B cell (primary cell): ENCODE data around the gene SMNDC1. TPM values are rescaled to one million over a fixed set of nuclear protein-coding genes. Genes with fewer than 3 reads are reported as not detected.
"Not testable (repeated sequence)": the region's sequence is repeated elsewhere in the genome, so short reads cannot be mapped to it uniquely, and the experiment has no call there.

Experiments
- ATAC-seq: fragments of 200-7000 bp; cut with Tn5 transposase; one replicate; pipeline ENCODE4 v1.10.0; 2021; ENCODE audit warnings: low read depth, mild to moderate bottlenecking, moderate number of reproducible peaks, moderate library complexity
- CTCF ChIA-PET: fragments of 350-600 bp; sonication (Branson Sonifier 250); formaldehyde crosslinking; loops from one replicate; lab custom pipeline; 2021; ENCODE audit warnings: antibody characterized with exemption, inconsistent platforms; lab: Charles Lee
- POLR2A ChIA-PET: fragments of 350-600 bp; sonication (Branson Sonifier 250); formaldehyde crosslinking; loops from one replicate; lab custom pipeline; 2021; ENCODE audit warnings: antibody characterized with exemption; lab: Charles Lee
- DNase-seq: peaks from one replicate; pipeline ENCODE4 v3.0.0; 2013
- H2AFZ ChIP-seq: 2 replicates; pipeline ENCODE4 v1.6.1; 2012; ENCODE audit warnings: mild to moderate bottlenecking, low read depth, low read length; ENCODE audit not compliant: insufficient read depth, poor library complexity, severe bottlenecking
- H3K27ac ChIP-seq, 2 donors: 1 replicate in 1 of 2; 2 replicates in 1 of 2; pipeline ENCODE4 v1.5.1; 2012 to 2013; ENCODE audit warnings: low read length in 2 of 2, mild to moderate bottlenecking in 2 of 2, moderate library complexity in 1 of 2
- H3K27me3 ChIP-seq, 4 experiments: fragments of 200-600 bp in 1 of 4; sonication (generic) in 1 of 4; replicated peaks in 1 of 4; 1 replicate in 2 of 4; 2 replicates in 2 of 4; pipeline versions ENCODE4 v1.6.1 to v1.7.0; 2013 to 2016; ENCODE audit warnings: low read length in 3 of 4, mild to moderate bottlenecking in 2 of 4, mixed read lengths in 1 of 4, moderate library complexity in 1 of 4; ENCODE audit not compliant: insufficient read depth in 4 of 4, control insufficient read depth in 3 of 4; ENCODE audit errors: control extremely low read depth in 1 of 4
- H3K36me3 ChIP-seq, 2 experiments: replicated peaks in 1 of 2; 1 replicate in 1 of 2; 2 replicates in 1 of 2; pipeline versions ENCODE4 v1.6.1 to v1.7.1; 2013; ENCODE audit warnings: low read length in 1 of 2; ENCODE audit not compliant: insufficient read depth in 2 of 2, control insufficient read depth in 1 of 2; ENCODE audit errors: control extremely low read depth in 1 of 2, extremely low read depth in 1 of 2
- H3K4me1 ChIP-seq, 2 donors: fragments of 200-600 bp in 1 of 2; sonication (generic) in 1 of 2; 1 replicate in 1 of 2; 2 replicates in 1 of 2; pipeline versions ENCODE4 v1.5.1 to v1.6.1; 2013 to 2017; ENCODE audit warnings: low read length in 2 of 2; ENCODE audit not compliant: control insufficient read depth in 2 of 2, insufficient read depth in 2 of 2
- H3K4me2 ChIP-seq: replicated peaks from 2 replicates; pipeline ENCODE3; 2012; ENCODE audit warnings: mild to moderate bottlenecking, low read depth, low read length; ENCODE audit not compliant: poor library complexity, severe bottlenecking
- H3K4me3 ChIP-seq, 5 experiments: fragments of 200-600 bp in 1 of 5; sonication (generic) in 1 of 5; 1 replicate in 3 of 5; 2 replicates in 2 of 5; pipeline versions ENCODE4 v1.5.1 to v1.7.0; 2011 to 2016; ENCODE audit warnings: low read length in 4 of 5, mild to moderate bottlenecking in 4 of 5, low read depth in 2 of 5, control low read depth in 1 of 5, moderate library complexity in 1 of 5; ENCODE audit not compliant: insufficient read depth in 1 of 5; ENCODE audit errors: control extremely low read depth in 1 of 5, extremely low read depth in 1 of 5
- H3K79me2 ChIP-seq: fragments of 200-600 bp; sonication (generic); one replicate; pipeline ENCODE4 v1.6.0; 2016; ENCODE audit warnings: low read length; ENCODE audit not compliant: control insufficient read depth, insufficient read depth
- H3K9ac ChIP-seq: fragments of 200-600 bp; sonication (generic); 2 replicates; pipeline ENCODE4 v1.6.1; 2017; ENCODE audit warnings: mild to moderate bottlenecking, low read length, moderate library complexity
- H3K9me3 ChIP-seq, 3 donors: one replicate each; pipeline versions ENCODE4 v1.6.1 to v1.7.1; 2013; ENCODE audit warnings: low read length in 2 of 3; ENCODE audit not compliant: control insufficient read depth in 2 of 3, insufficient read depth in 1 of 3; ENCODE audit errors: control extremely low read depth in 1 of 3
- H4K20me1 ChIP-seq: 2 replicates; pipeline ENCODE4 v1.6.0; 2012; ENCODE audit warnings: mild to moderate bottlenecking, low read length; ENCODE audit not compliant: insufficient read depth, control insufficient read depth, poor library complexity, severe bottlenecking
- H3K27ac Mint-ChIP-seq: one replicate; pipeline ENCODE4 v1.8.0; 2021; ENCODE audit warnings: mixed read lengths
- H3K27me3 Mint-ChIP-seq: one replicate; pipeline ENCODE4 v1.8.0; 2021; ENCODE audit warnings: mixed read lengths
- H3K4me1 Mint-ChIP-seq: one replicate; pipeline ENCODE4 v1.8.0; 2021; ENCODE audit warnings: mixed read lengths
- H3K4me3 Mint-ChIP-seq: one replicate; pipeline ENCODE4 v1.8.0; 2021; ENCODE audit warnings: mixed read lengths
- H3K9me3 Mint-ChIP-seq: one replicate; pipeline ENCODE4 v1.8.0; 2022; ENCODE audit warnings: mixed read lengths; ENCODE audit not compliant: insufficient read depth
- EZH2 ChIP-seq: IDR thresholded peaks from 2 replicates; pipeline ENCODE4 v1.6.1; 2012; ENCODE audit warnings: borderline replicate concordance, low read depth, mild to moderate bottlenecking, moderate library complexity, low read length; ENCODE audit not compliant: insufficient read depth, poor library complexity, severe bottlenecking
- WGBS: methylation state at CpG from one replicate; pipeline ENCODE4 v1.1.5; 2013; ENCODE audit warnings: missing lambda C conversion rate; ENCODE audit not compliant: insufficient coverage; 5-methylcytosine and 5-hydroxymethylcytosine counted together
- intact Hi-C: fragments of 100-400 bp; cut with micrococcal nuclease; formaldehyde crosslinking; loops from one replicate; pipeline ENCODE4 v1.10.0; 2022
- polyA plus RNA-seq: library from polyadenylated mRNA; depleted of rRNA; stranded (reverse); fragments of >200 nt; gene quantifications from 2 replicates; pipeline ENCODE4 v1.2.3, GENCODE V29; 2012
- total RNA-seq, 2 donors: library from RNA; stranded (reverse); fragments of 120-200 nt in 1 of 2; gene quantifications; 1 replicate in 1 of 2; 2 replicates in 1 of 2; pipeline versions ENCODE4 v1.2.3 to v1.2.4, GENCODE V29; 2013 to 2022
- TF ChIP-seq, protein P1 (sequence below): fragments of 200-600 bp; IDR thresholded peaks from one replicate; pipeline ENCODE4 v1.8.0; 2022; ENCODE audit warnings: antibody characterized with exemption, mild to moderate bottlenecking

SMNDC1 gene
- total and polyA plus RNA-seq, 2 donors (not counting 1 experiment from before 2014, with no cell fraction given) = 12.1 to 36.0 TPM

DNA sequence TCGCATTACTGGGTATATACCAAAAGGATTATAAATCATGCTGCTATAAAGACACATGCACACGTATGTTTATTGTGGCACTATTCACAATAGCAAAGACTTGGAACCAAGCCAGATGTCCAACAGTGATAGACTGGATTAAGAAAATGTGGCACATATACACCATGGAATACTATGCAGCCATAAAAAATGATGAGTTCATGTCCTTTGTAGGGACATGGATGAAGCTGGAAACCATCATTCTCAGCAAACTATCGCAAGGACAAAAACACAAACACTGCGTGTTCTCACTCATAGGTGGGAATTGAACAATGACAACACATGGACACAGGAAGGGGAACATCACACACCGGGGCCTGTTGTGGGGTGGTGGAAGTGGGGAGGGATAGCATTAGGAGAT is 56.9 kb downstream of the SMNDC1 start:
- H4K20me1 ChIP-seq, ATAC-seq, H3K27me3 Mint-ChIP-seq, CTCF ChIA-PET, H3K4me3 ChIP-seq, H3K9me3 Mint-ChIP-seq, DNase-seq, H3K27ac Mint-ChIP-seq, H3K4me3 Mint-ChIP-seq, H3K4me1 ChIP-seq, POLR2A ChIA-PET, H3K4me1 Mint-ChIP-seq, intact Hi-C loops, H3K27me3 ChIP-seq, H2AFZ ChIP-seq, H3K9ac ChIP-seq, H3K4me2 ChIP-seq, H3K79me2 ChIP-seq, H3K27ac ChIP-seq, H3K9me3 ChIP-seq, H3K36me3 ChIP-seq: not testable (repeated sequence)
- WGBS = no CpG with 5 or more reads among the region's 5 CpGs

DNA sequence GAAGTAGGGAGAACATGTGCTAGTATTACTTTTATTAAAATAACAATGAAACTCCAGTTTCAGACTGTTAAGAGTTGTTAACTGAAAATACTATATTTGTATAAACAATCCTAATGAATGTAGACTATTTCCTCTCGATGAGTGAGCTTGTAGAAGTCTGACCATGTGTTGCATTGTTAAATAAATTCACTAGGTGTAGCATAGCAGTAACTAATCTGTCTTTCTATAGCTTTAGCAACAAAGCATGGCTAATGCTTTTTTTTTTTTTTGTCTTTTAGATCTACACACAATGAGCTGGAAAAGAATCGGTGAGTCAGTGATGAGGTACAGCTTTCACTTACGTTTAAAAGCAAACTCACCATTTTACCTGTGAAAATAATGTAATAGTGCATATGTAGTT is 60.2 kb downstream of the SMNDC1 start:
- intact Hi-C loops = no loop called here
- Histone ChIP-seq H3K79me2 (peaks cover 16% of the 10 kb centered on the region), H3K9ac (no peak overlapping the region), H3K4me3 (no peak overlapping the region), H2AFZ (no peak overlapping the region), H3K36me3 (peaks cover 0 to 3% of the 10 kb centered on the region in 2 experiments), H3K4me1 (peaks cover 3 to 6% of the 10 kb centered on the region in 2 donors), H3K27me3 (no peaks in the 10 kb centered on the region), H3K4me2 (no peak overlapping the region), H3K9me3 (peaks cover 0 to 1% (median 0%) of the 10 kb centered on the region in 3 donors), H3K27ac (no peak overlapping the region), H4K20me1 (peaks cover 18% of the 10 kb centered on the region)
- TF ChIP-seq, protein P1, sequence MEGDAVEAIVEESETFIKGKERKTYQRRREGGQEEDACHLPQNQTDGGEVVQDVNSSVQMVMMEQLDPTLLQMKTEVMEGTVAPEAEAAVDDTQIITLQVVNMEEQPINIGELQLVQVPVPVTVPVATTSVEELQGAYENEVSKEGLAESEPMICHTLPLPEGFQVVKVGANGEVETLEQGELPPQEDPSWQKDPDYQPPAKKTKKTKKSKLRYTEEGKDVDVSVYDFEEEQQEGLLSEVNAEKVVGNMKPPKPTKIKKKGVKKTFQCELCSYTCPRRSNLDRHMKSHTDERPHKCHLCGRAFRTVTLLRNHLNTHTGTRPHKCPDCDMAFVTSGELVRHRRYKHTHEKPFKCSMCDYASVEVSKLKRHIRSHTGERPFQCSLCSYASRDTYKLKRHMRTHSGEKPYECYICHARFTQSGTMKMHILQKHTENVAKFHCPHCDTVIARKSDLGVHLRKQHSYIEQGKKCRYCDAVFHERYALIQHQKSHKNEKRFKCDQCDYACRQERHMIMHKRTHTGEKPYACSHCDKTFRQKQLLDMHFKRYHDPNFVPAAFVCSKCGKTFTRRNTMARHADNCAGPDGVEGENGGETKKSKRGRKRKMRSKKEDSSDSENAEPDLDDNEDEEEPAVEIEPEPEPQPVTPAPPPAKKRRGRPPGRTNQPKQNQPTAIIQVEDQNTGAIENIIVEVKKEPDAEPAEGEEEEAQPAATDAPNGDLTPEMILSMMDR = no peak
- TF ChIP-seq EZH2 = no peak
- ChIA-PET CTCF (interaction anchor here (0.8 kb wide), 1 partner anchor 39 kb away, joined by 3 read pairs; no protein-coding TSS in a partner anchor), POLR2A (no interaction called here)
- no CpG with 5 or more reads among the region's 3 CpGs for WGBS
- DNase-seq (no peak), ATAC-seq (no peak)
- Mint-ChIP-seq H3K27me3 (peaks cover 3% of the 10 kb centered on the region), H3K4me1 (peaks cover 13% of the 10 kb centered on the region), H3K9me3 (no peaks in the 10 kb centered on the region), H3K27ac (no peak overlapping the region), H3K4me3 (no peak overlapping the region)
